ENCODE data around the gene NEURL1. TPM values are rescaled to one million over a fixed set of nuclear protein-coding genes. Genes with fewer than 3 reads are reported as not detected.

NEURL1 gene
- total and polyA plus RNA-seq, 4 donors, result 0.14 to 2.0 (median 0.74) TPM

- peaks cover 0 to 11% (median 0%) of the 10 kb centered on the region in 5 donors for H3K4me1 ChIP-seq (ENCODE audit: control insufficient read depth in 5 of 5, insufficient read depth in 5 of 5, low read length in 5 of 5)
- H3K4me3 ChIP-seq, result no peak overlapping the region
- 90 to 92% methylated on average over 20 of the region's 20 CpGs for WGBS, 2 donors
- H3K27me3 ChIP-seq (ENCODE audit: control insufficient read depth in 3 of 3, insufficient read depth in 3 of 3, low read length in 2 of 3), result peaks cover 0 to 6% (median 0%) of the 10 kb centered on the region in 3 donors
- no peaks in the 10 kb centered on the region for H3K9me3 ChIP-seq (ENCODE audit: control insufficient read depth in 4 of 4, insufficient read depth in 3 of 4, low read length in 3 of 4)
- no peak overlapping the region for H3K9ac ChIP-seq (ENCODE audit: insufficient read depth in 1 of 2, low read length in 2 of 2)
- ATAC-seq (ENCODE audit: insufficient read depth, low FRiP score) (no peak), DNase-seq (no peak)
- H3K27ac ChIP-seq (ENCODE audit: low read depth in 1 of 2, low read length in 1 of 2), result no peak overlapping the region
- TF ChIP-seq CTCF (IDR thresholded peaks at IDR 0.05; ENCODE audit: control extremely low read depth, extremely low read depth), result no peak
- H3K36me3 ChIP-seq (ENCODE audit: control insufficient read depth in 4 of 4, insufficient read depth in 4 of 4, low read length in 4 of 4), result no peaks in the 10 kb centered on the region
Measured at GRCh38 chr10:103552856-103553742, 59.6 kb downstream of the NEURL1 start.

GRCh38 chr10:103553743-103554487, 60.4 kb downstream of the NEURL1 start:
- Histone ChIP-seq H3K27ac (ENCODE audit: low read depth in 1 of 2, low read length in 1 of 2) (no peak overlapping the region), H3K27me3 (ENCODE audit: control insufficient read depth in 3 of 3, insufficient read depth in 3 of 3, low read length in 2 of 3) (peaks cover 0 to 9% (median 0%) of the 10 kb centered on the region in 3 donors), H3K9me3 (ENCODE audit: control insufficient read depth in 4 of 4, insufficient read depth in 3 of 4, low read length in 3 of 4) (no peaks in the 10 kb centered on the region), H3K36me3 (ENCODE audit: control insufficient read depth in 4 of 4, insufficient read depth in 4 of 4, low read length in 4 of 4) (no peaks in the 10 kb centered on the region), H3K9ac (ENCODE audit: insufficient read depth in 1 of 2, low read length in 2 of 2) (no peak overlapping the region), H3K4me3 (no peak overlapping the region), H3K4me1 (ENCODE audit: control insufficient read depth in 5 of 5, insufficient read depth in 5 of 5, low read length in 5 of 5) (peaks cover 0 to 11% (median 0%) of the 10 kb centered on the region in 5 donors)
- no peak for TF ChIP-seq CTCF (IDR thresholded peaks at IDR 0.05; ENCODE audit: control extremely low read depth, extremely low read depth)
- ATAC-seq (ENCODE audit: insufficient read depth, low FRiP score) (no peak), DNase-seq (no peak)
- 91 to 93% methylated on average over 8 of the region's 8 CpGs for WGBS, 2 donors

- no peak for TF ChIP-seq CTCF (IDR thresholded peaks at IDR 0.05; ENCODE audit: control extremely low read depth, extremely low read depth)
Measured at GRCh38 chr10:103554488-103555324, 61.2 kb downstream of the NEURL1 start.

More at GRCh38 chr10:103554488-103555324, 61.2 kb downstream of the NEURL1 start:
- DNase-seq (peak; percentile 80 to 87 (median 81)), ATAC-seq (ENCODE audit: insufficient read depth, low FRiP score) (peak; percentile 36)
- H3K27me3 ChIP-seq (ENCODE audit: control insufficient read depth in 3 of 3, insufficient read depth in 3 of 3, low read length in 2 of 3), result peaks cover 0 to 9% (median under 1%) of the 10 kb centered on the region in 3 donors
- H3K4me3 ChIP-seq, result no peak overlapping the region
- H3K9ac ChIP-seq (ENCODE audit: insufficient read depth in 1 of 2, low read length in 2 of 2), result no peak overlapping the region
- H3K4me1 ChIP-seq (ENCODE audit: control insufficient read depth in 5 of 5, insufficient read depth in 5 of 5, low read length in 5 of 5), result peaks cover 0 to 11% (median 0%) of the 10 kb centered on the region in 5 donors
- H3K27ac ChIP-seq (ENCODE audit: low read depth in 1 of 2, low read length in 1 of 2), result no peak overlapping the region
- no peaks in the 10 kb centered on the region for H3K36me3 ChIP-seq (ENCODE audit: control insufficient read depth in 4 of 4, insufficient read depth in 4 of 4, low read length in 4 of 4)
- WGBS, 2 donors, result 3 to 7% methylated on average over 15 to 41 of the region's 44 CpGs
- no peaks in the 10 kb centered on the region for H3K9me3 ChIP-seq (ENCODE audit: control insufficient read depth in 4 of 4, insufficient read depth in 3 of 4, low read length in 3 of 4)
